ENCODE measurements around the gene ALKBH5.
A peak's percentile ranks its signal among the peaks of the same experiment; 100 is the strongest.
"Not testable (repeated sequence)": the region's sequence is repeated elsewhere in the genome, so short reads cannot be mapped to it uniquely, and the experiment has no call there.

Gene ALKBH5

GRCh38 chr17:18187226-18187625 is 3.6 kb downstream of the ALKBH5 start:
- DNase-seq, result no peak

- DNase-seq, result no peak
Observed at GRCh38 chr17:18187821-18188761, 4.5 kb downstream of the ALKBH5 start.

GRCh38 chr17:18190628-18191235 is 7.1 kb downstream of the ALKBH5 start:
- no peak for DNase-seq

- no peak for DNase-seq
Observed at GRCh38 chr17:18191236-18191667, 7.6 kb downstream of the ALKBH5 start.

- DNase-seq, result no peak
Observed at GRCh38 chr17:18191967-18192366, 8.3 kb downstream of the ALKBH5 start.

- DNase-seq, result no peak
Observed at GRCh38 chr17:18194394-18194793, 10.8 kb downstream of the ALKBH5 start.

GRCh38 chr17:18194804-18195203 is 11.2 kb downstream of the ALKBH5 start:
- no peak for DNase-seq

GRCh38 chr17:18195246-18195645 is 11.6 kb downstream of the ALKBH5 start:
- no peak for DNase-seq

- DNase-seq, result no peak
Observed at GRCh38 chr17:18197535-18198194, 14.0 kb downstream of the ALKBH5 start.

- no peak for DNase-seq
Observed at GRCh38 chr17:18198530-18198929, 14.9 kb downstream of the ALKBH5 start.

- no peak for DNase-seq
Observed at GRCh38 chr17:18201108-18201507, 17.5 kb downstream of the ALKBH5 start.

GRCh38 chr17:18203308-18203707 is 19.7 kb downstream of the ALKBH5 start:
- no peak for DNase-seq

- no peak for DNase-seq
Observed at GRCh38 chr17:18205861-18206260, 22.2 kb downstream of the ALKBH5 start.

- DNase-seq, result no peak
Observed at GRCh38 chr17:18206962-18207361, 23.3 kb downstream of the ALKBH5 start.

GRCh38 chr17:18208092-18208491 is 24.5 kb downstream of the ALKBH5 start:
- no peak for DNase-seq

- DNase-seq, result no peak
Observed at GRCh38 chr17:18213666-18214270, 30.1 kb downstream of the ALKBH5 start.

GRCh38 chr17:18216906-18217305 is 33.3 kb downstream of the ALKBH5 start:
- DNase-seq, result not testable (repeated sequence)

- DNase-seq, result peak; percentile 3
Observed at GRCh38 chr17:18217412-18218015, 33.9 kb downstream of the ALKBH5 start.

GRCh38 chr17:18218756-18219415 is 35.3 kb downstream of the ALKBH5 start:
- DNase-seq, result no peak

GRCh38 chr17:18224053-18224386 is 40.4 kb downstream of the ALKBH5 start:
- no peak for DNase-seq

- no peak for DNase-seq
Observed at GRCh38 chr17:18224387-18225120, 40.9 kb downstream of the ALKBH5 start.
